GM18502 (cell line): ENCODE data around the gene CEBPG.

Experiments used
- ATAC-seq: cut with Tn5 transposase; IDR thresholded peaks from one replicate; pipeline ENCODE4 v1.9.1; 2021; ENCODE audit warnings: mild to moderate bottlenecking; ENCODE audit not compliant: unreplicated experiment, poor library complexity

CEBPG gene

DNA sequence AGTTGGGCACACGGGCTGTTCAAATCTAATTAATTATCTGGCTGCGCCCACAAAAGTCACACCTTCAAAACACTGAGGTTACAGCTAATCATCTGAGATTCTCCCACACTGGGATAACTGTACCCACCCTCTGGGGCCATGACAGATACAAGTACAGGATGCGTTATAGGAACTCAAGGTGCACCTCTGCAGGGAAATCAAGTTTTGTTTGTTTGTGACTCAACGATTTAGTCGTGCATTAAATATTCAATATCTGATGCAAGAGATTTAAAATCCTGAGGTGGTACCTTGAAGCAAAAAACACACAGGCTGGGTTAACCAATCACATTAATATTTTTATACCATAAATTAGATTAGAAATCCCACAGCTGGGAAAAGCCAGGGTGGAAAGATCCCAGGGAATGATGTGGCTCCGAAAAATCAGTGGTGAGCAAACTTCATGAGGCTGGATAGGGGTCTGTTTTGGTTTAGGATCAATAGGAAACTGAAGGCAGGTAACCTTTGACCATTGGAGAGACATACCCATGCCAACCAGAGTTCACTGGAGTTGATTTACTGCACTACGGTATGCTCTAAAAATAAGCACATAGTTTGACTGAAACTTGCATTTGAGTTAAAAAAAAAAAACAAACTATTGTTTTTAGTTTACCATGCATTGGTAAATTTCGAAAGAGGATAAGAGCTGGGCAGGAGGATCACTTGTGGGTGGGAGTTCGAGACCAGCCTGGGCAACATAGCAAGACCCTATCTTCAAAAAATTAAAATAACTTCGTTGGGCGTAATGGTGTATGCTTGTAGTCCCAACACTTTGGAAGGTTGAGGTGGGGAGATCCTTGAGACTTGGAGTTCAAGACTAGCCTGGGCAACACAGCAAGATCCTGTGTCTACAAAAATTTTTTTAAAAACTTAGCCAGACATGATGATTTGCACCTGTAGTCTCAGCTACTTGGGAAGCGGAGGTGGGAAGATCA lies 23.9 kb upstream of the CEBPG start:
- no peak for ATAC-seq

DNA sequence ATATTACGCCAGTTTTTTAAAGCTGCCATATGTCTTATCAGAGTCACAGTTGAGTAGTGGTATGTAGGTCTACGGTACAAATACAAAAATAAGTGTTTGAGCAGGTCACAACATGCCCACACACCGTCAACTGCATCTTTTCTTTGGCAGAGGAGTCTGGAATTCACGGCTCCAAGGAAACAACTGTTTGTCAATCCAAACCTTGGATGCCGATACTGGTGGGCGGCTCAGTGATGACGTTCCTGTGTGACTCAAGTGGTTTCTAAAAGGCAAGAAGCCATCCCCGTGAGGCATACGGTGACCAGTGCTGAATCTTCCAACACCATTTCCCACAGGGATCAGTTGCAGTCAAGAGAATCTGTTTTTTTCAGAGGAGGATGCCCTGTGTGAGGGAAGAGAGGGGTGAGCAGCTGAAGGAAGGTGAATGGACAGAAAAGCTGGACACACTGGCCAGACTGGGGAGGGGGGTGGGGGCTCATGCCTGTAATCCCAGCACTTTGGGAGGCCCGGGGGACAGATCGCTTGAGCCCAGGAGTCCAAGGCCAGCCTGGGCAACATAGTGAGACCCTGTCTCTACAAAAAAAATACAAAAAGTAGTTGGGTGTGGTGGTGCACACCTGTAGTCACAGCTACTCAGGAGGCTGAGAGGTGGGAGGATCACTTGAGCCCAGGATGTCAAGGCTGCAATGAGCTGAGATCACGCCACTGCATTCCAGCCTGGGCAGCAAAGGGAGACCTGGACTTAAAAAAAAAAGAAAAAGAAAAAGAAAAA lies 22.8 kb upstream of the CEBPG start:
- ATAC-seq, result no peak

DNA sequence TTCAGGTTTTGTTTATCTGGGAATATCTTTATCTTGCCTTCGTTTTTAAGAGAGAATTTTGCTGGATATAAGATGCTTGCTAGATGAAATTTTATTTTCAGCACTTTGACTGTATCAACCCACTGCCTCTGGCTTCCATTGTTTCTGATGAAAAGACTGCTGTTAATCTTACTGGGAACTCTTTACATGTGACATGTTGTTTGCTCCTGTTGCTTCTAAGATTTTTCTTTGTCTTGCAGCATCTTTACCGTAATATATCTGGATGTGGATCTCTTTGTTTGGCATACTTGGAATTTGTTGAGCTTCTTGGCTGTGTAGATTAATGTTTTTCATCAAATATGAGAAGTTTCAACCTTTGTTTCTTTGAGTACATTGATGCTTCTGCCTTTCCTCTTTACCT lies 18.0 kb upstream of the CEBPG start:
- no peak for ATAC-seq

DNA sequence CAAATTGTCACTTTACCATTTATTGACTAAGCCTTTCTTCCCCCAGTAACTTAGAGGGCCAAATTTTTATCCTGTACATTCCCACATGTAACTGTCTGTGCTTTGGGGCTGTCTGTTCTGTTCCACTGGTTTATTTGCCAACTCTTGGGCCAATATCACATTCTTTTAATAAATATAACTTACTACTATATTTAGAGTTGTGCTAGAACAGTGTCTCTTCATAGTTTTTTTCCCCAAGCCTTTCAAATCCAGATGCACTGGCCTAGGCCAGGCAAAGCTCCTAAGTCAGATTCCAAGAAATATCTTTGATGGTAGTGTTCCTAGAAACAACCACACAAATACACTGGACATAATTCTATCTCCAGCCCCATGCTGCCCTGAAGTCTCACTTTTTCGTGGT lies 16.0 kb upstream of the CEBPG start:
- no peak for ATAC-seq

DNA sequence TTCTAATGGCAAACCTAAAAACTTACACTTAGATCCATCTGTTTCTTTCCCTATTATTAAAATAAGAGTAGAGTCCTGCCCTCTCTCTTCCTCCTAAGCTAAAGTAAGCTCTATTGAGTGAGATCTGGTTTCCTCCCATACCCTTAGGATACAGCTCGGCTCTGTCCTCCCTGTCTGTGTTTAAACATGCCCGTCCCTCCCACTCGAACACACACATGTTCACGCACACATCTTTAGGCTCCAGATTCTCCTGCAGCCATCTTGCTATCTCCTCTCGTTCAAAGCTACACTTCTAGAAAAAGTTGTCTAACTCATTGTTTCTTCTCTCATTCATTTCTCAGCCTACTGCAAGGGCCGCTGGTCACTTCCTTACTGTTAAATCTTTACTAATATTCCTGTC lies 15.1 kb upstream of the CEBPG start:
- no peak for ATAC-seq

DNA sequence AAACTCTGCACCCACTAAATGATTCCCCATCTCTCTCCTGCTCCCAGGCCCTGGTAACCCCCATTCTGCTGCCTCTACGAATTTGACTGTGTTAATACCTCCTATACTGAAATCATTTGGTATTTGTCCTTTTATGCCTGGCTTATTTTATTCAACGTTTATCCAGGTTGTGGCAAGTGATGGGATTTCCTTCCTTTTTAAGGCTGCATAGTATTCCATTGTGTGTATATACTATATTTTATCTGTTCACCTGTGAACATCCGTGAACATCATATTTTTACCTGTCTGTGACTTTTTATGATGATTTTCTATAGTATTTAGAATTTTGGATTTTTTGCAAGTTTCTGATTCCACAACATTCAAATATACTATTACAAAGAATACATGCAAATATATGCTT lies 13.9 kb upstream of the CEBPG start:
- no peak for ATAC-seq

DNA sequence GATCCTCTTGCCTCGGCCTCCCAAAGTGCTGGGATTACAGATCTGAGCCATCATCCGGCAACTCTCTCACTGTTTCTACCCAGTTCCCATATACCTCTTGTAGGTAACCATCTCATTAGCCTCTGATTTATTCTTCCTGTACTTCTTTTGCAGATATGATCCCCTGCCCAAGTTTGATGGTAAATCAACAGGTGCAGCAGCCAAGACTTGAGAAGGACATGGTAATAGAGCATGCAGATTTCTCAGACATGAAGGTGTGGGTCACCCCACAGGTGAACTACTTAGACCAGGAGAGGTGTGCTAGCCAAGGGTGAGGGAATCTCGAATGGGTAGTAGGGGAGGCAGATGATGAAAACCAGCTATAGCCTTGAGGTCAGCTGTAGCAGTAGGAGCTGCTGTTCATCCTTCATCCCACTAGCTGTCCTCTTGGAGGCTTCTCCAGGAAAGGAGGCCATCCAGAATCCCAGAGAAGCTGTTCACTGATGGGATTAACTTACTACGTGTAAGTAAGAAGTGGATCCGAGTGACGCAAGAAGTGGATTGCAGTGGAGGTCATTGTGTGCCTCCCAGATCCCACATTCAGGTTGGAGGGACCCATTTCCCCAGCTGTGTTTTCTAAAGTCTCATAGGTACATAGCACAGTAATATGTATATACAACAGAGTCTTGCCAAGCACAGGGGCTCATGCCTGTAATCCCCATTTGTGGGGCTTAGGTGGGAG lies 10.8 kb upstream of the CEBPG start:
- ATAC-seq, result no peak

DNA sequence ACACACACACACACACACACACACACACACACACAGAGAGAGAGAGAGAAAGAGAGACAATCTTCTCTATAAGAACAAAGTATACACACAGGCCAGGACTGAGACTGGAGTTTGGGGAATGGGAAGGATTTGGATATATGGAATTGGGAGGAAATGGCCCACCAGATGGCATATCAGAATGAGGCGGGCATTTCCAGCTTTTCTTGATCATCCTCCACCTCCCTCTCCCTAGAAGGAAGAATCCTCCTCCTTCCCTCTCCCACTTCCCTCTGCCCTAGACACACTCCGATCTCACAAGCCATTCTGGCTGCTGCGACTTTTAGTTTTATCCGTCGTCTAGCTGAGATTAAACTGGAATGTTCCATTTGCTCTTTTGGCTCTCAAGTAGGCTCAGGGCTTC lies 10.0 kb upstream of the CEBPG start:
- no peak for ATAC-seq

DNA sequence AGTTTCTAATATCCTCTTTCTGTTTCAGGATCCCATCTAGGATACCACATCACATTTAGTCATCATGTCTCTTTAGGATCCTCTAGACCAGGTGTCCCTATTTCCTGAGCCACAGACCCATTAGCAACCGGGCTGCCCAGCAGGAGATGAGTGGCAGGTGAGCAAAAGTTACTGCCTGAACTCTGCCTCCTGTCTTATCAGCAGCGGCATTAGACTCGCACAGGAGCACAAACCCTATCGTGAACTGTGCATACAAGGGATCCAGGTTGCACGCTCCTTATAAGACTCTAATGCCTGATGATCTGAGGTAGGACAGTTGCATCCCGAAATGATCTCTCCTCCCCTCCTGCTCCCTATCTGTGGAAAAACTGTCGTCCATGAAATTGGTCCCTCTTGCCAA lies 7.8 kb upstream of the CEBPG start:
- ATAC-seq, result no peak

DNA sequence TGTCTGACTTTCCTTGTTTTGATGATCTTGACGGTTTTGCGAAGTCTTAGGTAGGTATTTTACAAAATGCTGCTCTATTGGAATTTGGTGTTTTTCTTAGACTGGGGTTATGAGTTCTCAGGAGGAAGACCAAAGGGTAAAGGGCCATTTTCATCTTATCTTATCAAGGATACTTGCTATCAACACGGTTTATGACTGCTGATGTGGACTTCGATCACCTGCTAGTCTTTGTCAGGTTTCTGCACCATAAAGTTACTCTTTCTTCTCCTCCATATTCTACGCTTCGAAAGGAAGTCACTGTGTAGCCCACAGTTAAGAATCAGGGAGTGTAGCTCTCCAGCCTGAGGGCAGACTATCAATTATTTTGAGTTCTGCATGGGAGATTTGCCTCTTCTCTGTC lies 7.4 kb upstream of the CEBPG start:
- ATAC-seq, result no peak

DNA sequence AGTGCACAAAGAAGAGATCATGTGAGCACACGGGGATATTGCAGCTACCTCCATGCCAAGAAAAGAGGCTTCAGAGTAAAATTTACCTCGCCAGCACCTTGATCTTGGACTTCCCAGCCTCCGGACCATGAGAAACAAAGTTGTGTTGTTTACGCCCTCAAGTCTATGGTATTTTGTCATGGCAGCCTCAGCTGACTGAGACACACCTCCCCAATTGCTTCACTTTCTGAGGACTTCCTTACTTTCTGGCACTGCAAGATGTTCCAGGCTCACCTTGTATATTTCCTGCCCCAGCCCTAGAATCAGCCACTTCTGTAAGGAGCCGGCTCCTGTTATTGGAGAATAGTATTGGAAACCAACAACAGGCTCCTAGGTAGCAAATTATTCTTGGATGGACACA lies 6.6 kb upstream of the CEBPG start:
- ATAC-seq, result no peak

DNA sequence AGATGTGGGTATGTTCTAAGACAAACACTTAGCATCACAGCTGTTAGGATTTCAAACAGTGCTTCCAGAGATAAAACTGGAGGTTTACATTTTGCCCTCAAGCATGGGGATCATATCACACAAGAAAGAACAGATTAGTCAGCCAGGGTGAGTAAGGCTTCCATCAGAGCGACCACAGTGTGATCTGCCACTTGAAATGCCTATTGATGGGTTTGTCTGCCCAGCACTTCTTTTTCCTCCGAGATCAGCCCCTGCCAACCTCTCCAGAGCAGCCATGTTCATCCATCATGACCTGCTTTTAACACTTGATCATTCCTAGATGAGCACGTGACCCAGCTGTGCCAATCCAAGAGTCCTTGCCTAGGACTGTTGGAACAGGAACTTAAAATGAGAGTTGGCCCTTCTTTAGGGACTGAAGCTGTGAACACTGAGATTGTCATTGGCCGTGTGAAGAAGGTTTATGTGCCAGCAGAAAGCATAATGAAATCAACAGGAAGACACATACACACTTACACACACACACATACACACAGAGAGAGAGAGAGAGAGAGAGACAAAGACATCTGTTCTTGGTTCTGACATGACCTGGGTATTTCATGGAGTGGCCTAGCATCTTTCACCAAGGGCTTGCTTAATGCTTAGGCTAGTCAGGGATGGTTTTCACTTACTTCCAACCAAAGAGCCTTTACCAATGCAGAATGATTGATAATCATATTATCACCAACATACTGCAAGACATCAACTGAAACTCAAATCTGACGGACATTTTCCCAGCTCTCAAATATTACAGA lies 5.2 kb upstream of the CEBPG start:
- ATAC-seq, result no peak

DNA sequence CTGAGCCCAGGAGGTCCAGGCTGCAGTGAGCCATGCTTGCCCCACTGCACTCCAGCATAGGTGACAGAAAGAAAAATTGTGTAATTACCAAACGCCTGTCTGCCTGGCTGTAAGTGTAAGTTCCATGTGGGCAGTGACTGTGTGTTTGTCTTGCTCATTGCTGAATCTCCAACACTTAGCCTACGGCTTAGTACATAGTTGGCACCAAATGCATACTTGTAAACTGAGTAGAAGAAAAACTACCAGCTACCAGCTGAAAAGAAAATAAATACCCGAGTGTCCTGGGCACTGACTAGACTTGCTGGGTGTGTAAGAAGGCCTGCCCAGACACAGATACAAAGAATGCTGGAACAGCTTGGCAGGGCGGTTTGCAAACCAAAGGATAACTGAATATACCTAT lies 2.7 kb upstream of the CEBPG start:
- no peak for ATAC-seq

DNA sequence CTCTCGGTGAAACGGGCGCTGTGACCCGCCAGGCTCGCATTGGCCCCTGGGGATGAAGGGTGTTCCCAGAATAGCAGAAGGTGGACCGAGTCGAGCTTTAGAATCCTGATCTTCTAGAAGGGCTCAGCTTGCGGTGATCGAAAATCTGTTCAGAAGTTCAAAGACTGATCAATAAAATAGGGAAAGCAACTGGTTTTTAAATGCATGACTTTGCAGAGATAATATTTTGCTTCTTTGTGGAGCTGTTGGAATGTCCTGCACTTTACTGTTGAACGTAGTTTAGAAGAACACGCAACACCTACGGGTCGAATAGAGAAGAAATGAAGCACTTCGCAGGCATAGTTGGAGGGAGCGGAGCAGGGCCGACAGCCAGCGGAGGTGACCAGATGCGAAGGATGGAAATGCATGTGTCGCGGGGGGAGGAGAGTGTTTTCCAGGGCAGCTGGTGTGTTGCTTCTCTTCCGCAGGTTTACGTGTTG lies 766 bp downstream of the CEBPG start:
- ATAC-seq, result no peak

DNA sequence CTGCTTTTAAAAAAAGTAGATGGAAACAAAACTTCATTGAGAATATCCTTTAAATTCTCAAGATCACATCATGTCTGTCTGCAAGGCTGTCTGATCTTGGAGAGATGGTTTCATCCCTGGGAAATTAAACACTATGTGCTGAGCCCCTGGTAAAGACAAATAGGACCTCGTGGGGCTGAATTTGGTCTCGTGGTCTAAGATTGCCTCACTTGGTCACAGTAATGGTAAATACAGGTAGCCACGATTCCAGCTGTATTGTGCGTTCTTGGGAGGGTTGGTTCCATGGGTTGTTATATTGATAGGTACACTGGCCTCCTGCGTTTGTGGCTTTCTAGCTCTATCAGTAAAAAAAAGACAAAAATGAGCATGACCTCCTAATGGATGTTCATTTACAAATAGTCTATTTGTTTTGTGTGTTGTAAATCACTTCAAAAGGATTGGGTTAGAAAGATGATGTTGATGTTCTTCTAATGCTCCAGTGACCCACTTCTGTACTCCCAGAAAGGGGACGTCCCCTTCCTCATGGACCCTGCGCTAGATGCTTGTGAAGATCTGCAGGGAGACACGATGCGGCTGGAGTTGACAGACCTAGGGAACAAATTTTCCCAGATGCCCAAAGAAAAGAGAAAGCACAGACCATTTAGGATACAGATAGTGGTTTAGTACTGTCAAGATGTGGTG lies 1.8 kb downstream of the CEBPG start:
- no peak for ATAC-seq

DNA sequence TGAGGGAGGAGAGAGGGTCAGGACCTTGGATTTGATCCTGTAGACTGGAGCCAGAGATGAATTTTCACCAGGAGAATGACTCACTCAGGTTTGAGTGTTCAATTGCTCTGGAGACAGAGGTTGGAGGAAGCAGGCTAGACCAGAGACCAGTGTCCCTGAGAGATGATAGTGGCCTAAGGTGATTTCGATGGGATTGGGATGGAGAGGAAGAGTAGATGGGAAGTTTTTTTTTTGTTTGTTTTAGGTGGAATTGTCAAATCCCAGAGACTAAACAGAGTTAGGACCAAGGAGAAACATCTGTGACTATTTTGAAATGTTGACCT lies 2.3 kb downstream of the CEBPG start:
- no peak for ATAC-seq

DNA sequence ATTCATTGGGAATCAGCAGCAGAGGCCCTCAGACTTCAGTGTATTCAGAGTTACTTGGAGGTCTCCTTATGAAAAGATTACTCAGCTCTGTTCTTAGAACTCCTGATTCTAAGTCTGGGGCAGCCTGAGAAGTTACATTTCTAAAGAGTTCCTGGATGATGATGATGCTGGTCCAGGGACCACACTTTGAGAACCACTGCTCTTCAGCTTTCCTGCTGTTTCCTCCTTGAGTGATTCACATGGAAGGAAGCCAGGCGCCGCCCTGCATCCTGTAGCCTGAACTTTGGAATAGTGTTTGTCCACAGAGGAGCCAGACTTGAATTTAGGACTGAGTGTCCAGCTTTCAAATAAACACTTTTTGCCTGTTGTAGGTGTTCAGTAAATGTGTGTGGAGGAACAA lies 2.9 kb downstream of the CEBPG start:
- ATAC-seq, result no peak

DNA sequence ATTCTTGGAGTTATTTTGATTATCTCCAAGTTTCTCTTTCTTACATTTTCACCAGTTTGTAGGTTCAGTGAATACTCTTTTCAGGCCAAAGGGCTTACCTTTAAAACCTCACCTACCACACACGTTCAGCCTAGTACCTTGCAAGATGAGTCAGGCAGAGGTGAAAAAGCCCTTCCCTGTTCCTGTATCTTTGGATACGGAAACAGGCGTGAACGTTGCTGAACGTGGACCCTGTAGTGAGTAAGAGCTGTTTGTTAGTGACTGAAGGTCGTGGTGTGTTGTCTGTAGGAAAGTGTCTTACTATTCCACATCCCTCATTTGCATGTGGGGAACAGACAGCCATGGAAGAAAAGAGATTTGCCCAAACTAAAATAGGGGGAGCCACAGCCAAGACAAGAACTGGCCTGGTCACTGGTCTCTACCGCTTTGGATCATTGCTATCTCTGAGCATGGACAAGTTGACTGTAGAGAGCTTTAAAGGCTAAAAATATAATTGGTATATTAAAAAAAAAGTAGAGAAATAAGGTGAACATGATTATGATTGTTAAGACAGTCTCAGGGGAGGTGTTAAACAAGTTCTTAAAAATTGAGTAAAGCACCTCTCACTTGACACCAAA lies 3.5 kb downstream of the CEBPG start:
- no peak for ATAC-seq
